ENCODE results near the gene PLCB2.

- TF ChIP-seq YY1 (IDR thresholded peaks at IDR 0.05; ENCODE audit: insufficient read depth, insufficient read length), result no peak
- TF ChIP-seq SUZ12 (IDR thresholded peaks at IDR 0.05; ENCODE audit: extremely low read depth, insufficient read depth, insufficient read length), result no peak
- TF ChIP-seq ZNF274 (IDR thresholded peaks at IDR 0.05; ENCODE audit: low read depth, low read length), result no peak
These were observed 65.5 kb downstream of the PLCB2 start for GRCh38 chr15:40242213-40242599.
